ENCODE measurements around the gene PFKFB2. TPM values are rescaled to one million over a fixed set of nuclear protein-coding genes. Genes with fewer than 3 reads are reported as not detected.

Gene PFKFB2
- total and polyA plus RNA-seq, 2 of the 8 experiments (the other 6 are each of a cell fraction or from before 2014, with no cell fraction given): 6.7 to 19.1 TPM

DNA sequence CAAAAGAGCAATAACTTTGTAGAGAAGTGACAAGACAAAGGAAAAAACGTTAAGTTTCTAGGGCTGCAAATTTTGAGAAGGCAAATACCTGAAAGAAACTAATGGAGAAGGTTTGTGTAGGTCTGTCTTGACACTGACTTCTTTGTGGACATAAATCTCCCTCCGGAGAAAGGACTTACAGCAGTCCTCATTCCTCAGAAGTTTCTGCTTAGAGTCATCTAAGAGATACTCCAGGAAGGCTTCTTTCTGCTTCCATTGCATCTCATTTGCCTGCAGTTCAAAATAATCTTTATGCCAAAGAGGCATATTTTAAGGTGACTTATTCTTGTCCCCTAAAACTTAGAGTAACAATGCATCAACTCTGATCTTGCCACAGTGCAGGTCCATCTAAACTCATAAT, 31.2 kb downstream of the PFKFB2 start:
- no peak overlapping the region for H2BK12ac ChIP-seq (ENCODE audit: low read depth, low read length)
- DNase-seq (ENCODE audit: low read depth in 1 of 2, low spot score in 2 of 2): no peak

More for the DNA sequence above, 31.2 kb downstream of the PFKFB2 start:
- Histone ChIP-seq H4K91ac (replicated peaks; ENCODE audit: insufficient read length, low read length) (no peak overlapping the region), H3K4me2 (ENCODE audit: insufficient read depth in 1 of 2, low read depth in 2 of 2, low read length in 2 of 2) (no peak overlapping the region), H3K79me2 (ENCODE audit: control insufficient read depth in 1 of 2, insufficient read depth in 2 of 2, low read length in 2 of 2) (no peaks in the 10 kb centered on the region), H2AFZ (ENCODE audit: low read length) (no peak overlapping the region), H3K4me1 (replicated peaks in 1 of 4; ENCODE audit: control insufficient read depth in 3 of 4, insufficient read depth in 4 of 4, low read length in 3 of 4) (peaks cover 0 to 3% (median 0%) of the 10 kb centered on the region in 4 experiments; a peak in 2 of 7 replicates), H2BK15ac (ENCODE audit: low read length) (no peak overlapping the region), H3K9ac (replicated peaks in 1 of 4; ENCODE audit: extremely low read depth in 1 of 4, low read depth in 3 of 4, low read length in 3 of 4) (no peak overlapping the region), H2BK120ac (replicated peaks; ENCODE audit: low read depth, low read length) (no peak overlapping the region), H3K27me3 (replicated peaks in 1 of 4; ENCODE audit: control insufficient read depth in 3 of 4, extremely low read depth in 1 of 4, insufficient read depth in 3 of 4, low read length in 3 of 4) (no peaks in the 10 kb centered on the region), H2AK5ac (ENCODE audit: low read depth, low read length) (no peak overlapping the region), H3K23ac (ENCODE audit: insufficient read length) (no peak overlapping the region), H2BK5ac (ENCODE audit: low read depth, low read length) (no peak overlapping the region), H3K56ac (replicated peaks; ENCODE audit: insufficient read length, low read depth, low read length) (no peak overlapping the region), H3K23me2 (ENCODE audit: low read depth, low read length) (no peaks in the 10 kb centered on the region), H4K20me1 (replicated peaks in 1 of 2; ENCODE audit: control insufficient read depth in 1 of 2, insufficient read depth in 2 of 2, low read length in 2 of 2) (no peaks in the 10 kb centered on the region), H3K18ac (ENCODE audit: extremely low read depth, low read length) (no peak overlapping the region), H4K8ac (ENCODE audit: extremely low read depth, insufficient read depth, low read length) (no peak overlapping the region), H4K5ac (ENCODE audit: insufficient read length, low read depth, low read length) (no peak overlapping the region), H3K4ac (replicated peaks; ENCODE audit: insufficient read length, low read depth, low read length) (no peak overlapping the region), H2BK20ac (ENCODE audit: low read length) (no peak overlapping the region), H3K36me3 (ENCODE audit: control insufficient read depth in 2 of 4, insufficient read depth in 4 of 4, low read length in 3 of 4) (no peaks in the 10 kb centered on the region), H3K4me3 (ENCODE audit: extremely low read depth in 1 of 4, insufficient read depth in 2 of 4, low read depth in 3 of 4, low read length in 4 of 4) (no peak overlapping the region), H3K79me1 (ENCODE audit: low read depth, low read length) (no peaks in the 10 kb centered on the region), H3K14ac (ENCODE audit: insufficient read length) (no peak overlapping the region), H3K27ac (ENCODE audit: low read depth, low read length) (no peak overlapping the region), H3K9me3 (ENCODE audit: insufficient read depth in 2 of 2, low read depth in 1 of 2, low read length in 1 of 2) (no peaks in the 10 kb centered on the region)
- ChIA-PET POLR2A (ENCODE audit: partially characterized antibody) (interaction anchor here (1.0 to 2.2 kb wide), 3 partner anchors 31 to 237 kb away, joined by 3 to 6 read pairs (median 6); partner anchors contain the start of genes CD55 and PFKFB2), CTCF (ENCODE audit: partially characterized antibody) (interaction anchor here (0.5 to 3.8 kb wide), 26 partner anchors 9 to 581 kb away, joined by 3 to 30 read pairs (median 4); partner anchors contain the start of gene PFKFB2)
- TF ChIP-seq HDAC6 (IDR thresholded peaks at IDR 0.05; ENCODE audit: low read depth, low read length) (no peak), TAF1 (IDR thresholded peaks at IDR 0.05; ENCODE audit: low read depth, low read length) (no peak), RAD21 (IDR thresholded peaks at IDR 0.05 in 1 of 2, conservative IDR thresholded peaks at IDR 0.05 in 1 of 2; ENCODE audit: low read depth in 2 of 2, low read length in 2 of 2) (no peak)
- no peak for FAIRE-seq
- WGBS, 2 experiments (ENCODE audit: extremely low coverage in 1 of 2, insufficient coverage in 1 of 2, insufficient read length in 1 of 2, insufficient replicate concordance in 2 of 2, low coverage in 1 of 2, low lambda C conversion rate in 2 of 2, missing lambda C conversion rate in 1 of 2): 70% methylated on average over 2 of the region's 2 CpGs; no CpG with 5 or more reads in 1 of the 2 experiments

Measured in H1 (cell line).